OCI-LY1 (cell line): ENCODE measurements around the gene TM4SF18.

ENCODE experiments used
- H2AFZ ChIP-seq: fragments of 200-600 bp; sonication (generic), shearing (Covaris generic); 2 replicates; pipeline ENCODE4 v1.6.0; 2014; ENCODE audit warnings: antibody characterized with exemption, mild to moderate bottlenecking, low read length
- H3F3A ChIP-seq: fragments of 200-600 bp; sonication (generic), shearing (Covaris generic); 2 replicates; pipeline ENCODE4 v1.6.0; 2014; ENCODE audit warnings: mild to moderate bottlenecking, antibody characterized with exemption, low read length, moderate library complexity; ENCODE audit not compliant: insufficient read depth
- H3K27ac ChIP-seq: fragments of 200-600 bp; sonication (generic); 2 replicates; pipeline ENCODE4 v1.5.1; 2014; ENCODE audit warnings: low read length, mixed run types, mild to moderate bottlenecking, low read depth; ENCODE audit not compliant: poor library complexity, severe bottlenecking
- H3K27me3 ChIP-seq: fragments of 200-600 bp; sonication (generic); 2 replicates; pipeline ENCODE4 v1.6.0; 2014; ENCODE audit warnings: antibody characterized with exemption, mild to moderate bottlenecking, low read length, moderate library complexity; ENCODE audit not compliant: insufficient read depth
- H3K36me3 ChIP-seq: fragments of 200-600 bp; sonication (generic); 2 replicates; pipeline ENCODE4 v1.6.1; 2014; ENCODE audit warnings: mild to moderate bottlenecking, antibody characterized with exemption, low read length, moderate library complexity, mixed read lengths; ENCODE audit not compliant: insufficient read depth
- H3K4me1 ChIP-seq: fragments of 200-600 bp; sonication (generic); 2 replicates; pipeline ENCODE4 v1.5.1; 2014; ENCODE audit warnings: mild to moderate bottlenecking, low read length, moderate library complexity; ENCODE audit not compliant: insufficient read depth, severe bottlenecking
- H3K4me2 ChIP-seq: fragments of 200-600 bp; sonication (generic), shearing (Covaris generic); 2 replicates; pipeline ENCODE4 v1.6.1; 2014; ENCODE audit warnings: low read length
- H3K4me3 ChIP-seq: fragments of 200-600 bp; sonication (generic); 2 replicates; pipeline ENCODE4 v1.5.1; 2014; ENCODE audit warnings: low read length, low read depth, mild to moderate bottlenecking, mixed read lengths; ENCODE audit not compliant: poor library complexity, severe bottlenecking
- H3K79me2 ChIP-seq: fragments of 200-600 bp; shearing (Covaris generic); 2 replicates; pipeline ENCODE4 v1.6.1; 2016; ENCODE audit warnings: mixed run types, low read length, mixed read lengths; ENCODE audit not compliant: insufficient read depth
- H3K9ac ChIP-seq: fragments of 200-600 bp; sonication (generic), shearing (Covaris generic); 2 replicates; pipeline ENCODE4 v1.6.1; 2014; ENCODE audit warnings: mild to moderate bottlenecking, low read length, mixed read lengths
- H3K9me2 ChIP-seq: fragments of 200-600 bp; sonication (generic), shearing (Covaris generic); 2 replicates; pipeline ENCODE4 v1.6.1; 2014; ENCODE audit warnings: low read depth, mild to moderate bottlenecking, low read length, mixed read lengths
- H3K9me3 ChIP-seq: fragments of 200-600 bp; shearing (Covaris generic); 2 replicates; pipeline ENCODE4 v1.6.1; 2014; ENCODE audit warnings: low read length, mixed read lengths
- H4K20me1 ChIP-seq: fragments of 200-600 bp; sonication (generic), shearing (Covaris generic); 2 replicates; pipeline ENCODE4 v1.6.0; 2016; ENCODE audit warnings: mild to moderate bottlenecking, low read length; ENCODE audit not compliant: insufficient read depth
- CTCF ChIP-seq: fragments of 200-600 bp; sonication (generic), shearing (Covaris generic); IDR thresholded peaks from 2 replicates; pipeline ENCODE4 v1.5.1; 2017; ENCODE audit warnings: mild to moderate bottlenecking, antibody characterized with exemption, low read length, moderate library complexity, mixed read lengths
- EZH2 ChIP-seq: fragments of 200-600 bp; sonication (generic), shearing (Covaris generic); IDR thresholded peaks from 2 replicates; pipeline ENCODE4 v1.8.0; 2017; ENCODE audit warnings: borderline replicate concordance, mixed run types, mild to moderate bottlenecking, antibody characterized with exemption, low read length, moderate library complexity, mixed read lengths

TM4SF18 gene

GRCh38 chr3:149273096-149273751 lies 60.2 kb downstream of the TM4SF18 start:
- Histone ChIP-seq H3K4me2 (no peak overlapping the region), H4K20me1 (no peaks in the 10 kb centered on the region), H3K4me3 (no peak overlapping the region), H3F3A (no peaks in the 10 kb centered on the region), H3K4me1 (peaks cover 13% of the 10 kb centered on the region), H3K9me3 (no peaks in the 10 kb centered on the region), H3K27me3 (no peaks in the 10 kb centered on the region), H3K27ac (no peak overlapping the region), H3K79me2 (no peaks in the 10 kb centered on the region), H3K36me3 (no peaks in the 10 kb centered on the region), H3K9me2 (no peaks in the 10 kb centered on the region), H3K9ac (no peak overlapping the region), H2AFZ (peak overlapping the region; percentile 91)
- TF ChIP-seq CTCF (peak; percentile 100), EZH2 (no peak)

DNA sequence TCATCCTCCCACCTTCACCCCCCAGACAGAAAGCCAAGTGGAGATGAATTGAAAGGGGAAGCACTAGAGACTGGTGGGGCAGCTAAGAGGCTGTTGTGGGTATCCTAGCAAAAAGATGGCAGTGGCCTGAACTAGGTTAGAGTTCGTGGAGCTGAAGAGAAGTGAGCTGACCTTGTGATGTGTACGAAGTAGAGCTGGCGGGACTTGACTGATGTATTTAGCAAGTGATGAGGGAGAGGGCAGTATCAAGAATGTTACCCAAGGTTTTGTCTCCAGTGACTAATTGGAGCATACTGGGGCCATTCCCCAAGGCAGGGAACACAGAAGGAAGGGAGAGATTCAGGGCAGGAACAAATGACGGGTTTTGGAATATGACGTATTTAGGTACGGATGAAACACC lies 61.8 kb downstream of the TM4SF18 start:
- TF ChIP-seq EZH2: no peak
- no peak for TF ChIP-seq CTCF
- Histone ChIP-seq H4K20me1 (no peaks in the 10 kb centered on the region), H3K9ac (no peak overlapping the region), H3K4me1 (peaks cover 8% of the 10 kb centered on the region), H3K9me2 (no peaks in the 10 kb centered on the region), H3K4me2 (no peak overlapping the region), H3K79me2 (no peaks in the 10 kb centered on the region), H3K36me3 (no peaks in the 10 kb centered on the region), H3K27me3 (no peaks in the 10 kb centered on the region), H3K9me3 (no peaks in the 10 kb centered on the region), H3K27ac (no peak overlapping the region), H3K4me3 (no peak overlapping the region), H2AFZ (no peak overlapping the region), H3F3A (no peaks in the 10 kb centered on the region)

DNA sequence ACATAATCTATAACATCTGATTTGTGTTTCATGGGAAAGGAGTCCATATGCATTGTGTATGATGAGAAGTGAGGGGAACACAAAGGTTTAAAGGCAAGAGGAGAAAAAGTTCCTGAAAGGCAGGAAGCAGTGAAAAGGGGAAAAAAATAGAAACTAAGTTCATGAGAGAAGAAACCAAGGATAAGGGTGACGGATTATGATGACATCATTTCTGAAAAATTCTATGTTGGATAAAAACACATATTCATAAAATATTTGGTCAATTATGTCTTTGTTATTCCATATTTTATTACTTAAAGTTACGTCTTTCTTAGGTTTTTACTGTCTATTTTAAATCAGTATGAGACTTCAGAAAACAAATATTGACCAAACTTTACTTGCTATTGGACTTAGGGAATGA lies 63.3 kb downstream of the TM4SF18 start:
- Histone ChIP-seq H3K27ac (no peak overlapping the region), H3K27me3 (no peaks in the 10 kb centered on the region), H3K4me1 (peaks cover 8% of the 10 kb centered on the region), H3K4me3 (no peak overlapping the region), H3K4me2 (no peak overlapping the region), H3K9me2 (no peaks in the 10 kb centered on the region), H3K9ac (no peak overlapping the region), H2AFZ (no peak overlapping the region), H3K9me3 (no peaks in the 10 kb centered on the region), H3K79me2 (no peaks in the 10 kb centered on the region), H3F3A (no peaks in the 10 kb centered on the region), H4K20me1 (no peaks in the 10 kb centered on the region), H3K36me3 (no peaks in the 10 kb centered on the region)
- TF ChIP-seq EZH2 (no peak), CTCF (no peak)
